Keratinocyte (primary cell): Measurements from ENCODE around the gene CDH22.

ENCODE experiments used
- EZH2 ChIP-seq: IDR thresholded peaks from one replicate; pipeline ENCODE4 v1.6.1; 2012; ENCODE audit warnings: inconsistent platforms, mild to moderate bottlenecking, low read length, moderate library complexity
- TF ChIP-seq, protein P1 (sequence below), 3 experiments: IDR thresholded peaks in 1 of 3; conservative IDR thresholded peaks in 1 of 3; optimal IDR thresholded peaks in 1 of 3; 2 replicates in 2 of 3; 3 replicates in 1 of 3; pipeline versions ENCODE3 to v1.5.1; 2011; ENCODE audit warnings: low read length in 3 of 3, mild to moderate bottlenecking in 3 of 3, moderate library complexity in 2 of 3, control low read depth in 1 of 3, inconsistent platforms in 1 of 3; ENCODE audit not compliant: insufficient read depth in 2 of 3; ENCODE audit errors: extremely low read depth in 1 of 3

DNA sequence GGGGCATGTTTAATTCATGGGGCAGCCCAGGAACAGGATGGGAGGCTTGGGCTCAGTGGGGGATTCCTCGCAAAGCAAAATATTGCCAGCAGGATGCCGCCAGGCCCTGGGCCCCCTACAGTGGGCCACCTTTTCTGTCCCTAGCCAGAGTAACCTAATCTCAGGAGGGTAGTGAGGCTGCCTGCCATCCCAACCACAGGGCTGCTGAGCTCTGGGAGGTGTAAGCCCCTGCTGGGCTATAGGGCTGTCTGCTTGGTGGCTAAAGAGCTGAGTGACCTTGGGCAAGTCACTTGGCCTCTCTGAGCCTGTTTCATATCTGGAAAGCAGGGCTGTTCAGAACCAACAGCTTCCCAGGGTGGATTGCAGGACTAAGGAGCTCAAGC is 35.7 kb upstream of the CDH22 start:
- TF ChIP-seq, protein P1, sequence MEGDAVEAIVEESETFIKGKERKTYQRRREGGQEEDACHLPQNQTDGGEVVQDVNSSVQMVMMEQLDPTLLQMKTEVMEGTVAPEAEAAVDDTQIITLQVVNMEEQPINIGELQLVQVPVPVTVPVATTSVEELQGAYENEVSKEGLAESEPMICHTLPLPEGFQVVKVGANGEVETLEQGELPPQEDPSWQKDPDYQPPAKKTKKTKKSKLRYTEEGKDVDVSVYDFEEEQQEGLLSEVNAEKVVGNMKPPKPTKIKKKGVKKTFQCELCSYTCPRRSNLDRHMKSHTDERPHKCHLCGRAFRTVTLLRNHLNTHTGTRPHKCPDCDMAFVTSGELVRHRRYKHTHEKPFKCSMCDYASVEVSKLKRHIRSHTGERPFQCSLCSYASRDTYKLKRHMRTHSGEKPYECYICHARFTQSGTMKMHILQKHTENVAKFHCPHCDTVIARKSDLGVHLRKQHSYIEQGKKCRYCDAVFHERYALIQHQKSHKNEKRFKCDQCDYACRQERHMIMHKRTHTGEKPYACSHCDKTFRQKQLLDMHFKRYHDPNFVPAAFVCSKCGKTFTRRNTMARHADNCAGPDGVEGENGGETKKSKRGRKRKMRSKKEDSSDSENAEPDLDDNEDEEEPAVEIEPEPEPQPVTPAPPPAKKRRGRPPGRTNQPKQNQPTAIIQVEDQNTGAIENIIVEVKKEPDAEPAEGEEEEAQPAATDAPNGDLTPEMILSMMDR (optimal IDR thresholded peaks at IDR 0.05 in 1 of 3, IDR thresholded peaks at IDR 0.05 in 1 of 3, conservative IDR thresholded peaks at IDR 0.05 in 1 of 3; ENCODE audit: extremely low read depth in 1 of 3, insufficient read depth in 2 of 3, low read length in 3 of 3) = no peak
- TF ChIP-seq EZH2 = no peak
